ENCODE measurements around the gene NDRG3. TPM values are rescaled to one million over a fixed set of nuclear protein-coding genes. Genes with fewer than 3 reads are reported as not detected.

The NDRG3 gene
- total RNA-seq, 1 donor from 2014 or later, result 34.4 TPM

DNA sequence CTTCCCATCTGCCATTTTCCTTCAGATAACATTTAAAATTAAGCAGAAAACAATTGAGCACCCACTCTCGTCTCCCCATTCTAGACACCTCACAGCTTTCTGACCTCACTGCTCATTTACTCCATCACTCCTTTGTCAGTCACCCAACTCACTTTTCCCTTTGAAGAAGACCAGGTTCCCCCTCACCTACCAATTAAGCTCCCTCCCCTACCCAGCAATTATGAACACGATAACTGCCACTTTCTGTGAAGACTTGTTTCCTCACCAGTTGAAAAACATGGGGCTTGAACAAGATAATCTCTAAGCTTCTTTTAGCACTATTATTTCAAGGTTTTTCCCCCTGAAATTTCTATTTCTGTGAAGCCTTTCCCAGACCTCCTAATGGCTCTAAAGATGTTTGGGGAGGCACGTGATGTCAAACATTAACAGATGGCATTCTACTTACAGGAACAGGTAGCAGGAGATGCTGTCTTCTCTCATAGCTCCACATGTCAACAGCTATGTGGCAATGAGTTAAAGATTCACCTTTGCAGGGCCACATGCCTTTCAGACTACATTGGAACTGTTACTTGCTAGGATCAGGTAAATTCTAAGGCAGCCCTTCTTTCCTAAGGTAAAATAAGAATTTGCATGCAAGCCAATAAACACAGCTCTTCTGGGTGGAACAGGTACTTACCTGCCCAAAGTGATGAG lies 75.1 kb downstream of the NDRG3 start:
- Histone ChIP-seq H3K9me3 (replicated peaks) (no peaks in the 10 kb centered on the region), H3K36me3 (peaks cover 75% of the 10 kb centered on the region), H3K4me1 (no peaks in the 10 kb centered on the region), H3K27ac (replicated peaks) (no peak overlapping the region), H3K27me3 (ENCODE audit: low read depth) (no peaks in the 10 kb centered on the region), H3K4me3 (no peak overlapping the region)
- intact Hi-C loops (cut with micrococcal nuclease), result no loop called here
- no peak for DNase-seq
- TF ChIP-seq, protein P1, sequence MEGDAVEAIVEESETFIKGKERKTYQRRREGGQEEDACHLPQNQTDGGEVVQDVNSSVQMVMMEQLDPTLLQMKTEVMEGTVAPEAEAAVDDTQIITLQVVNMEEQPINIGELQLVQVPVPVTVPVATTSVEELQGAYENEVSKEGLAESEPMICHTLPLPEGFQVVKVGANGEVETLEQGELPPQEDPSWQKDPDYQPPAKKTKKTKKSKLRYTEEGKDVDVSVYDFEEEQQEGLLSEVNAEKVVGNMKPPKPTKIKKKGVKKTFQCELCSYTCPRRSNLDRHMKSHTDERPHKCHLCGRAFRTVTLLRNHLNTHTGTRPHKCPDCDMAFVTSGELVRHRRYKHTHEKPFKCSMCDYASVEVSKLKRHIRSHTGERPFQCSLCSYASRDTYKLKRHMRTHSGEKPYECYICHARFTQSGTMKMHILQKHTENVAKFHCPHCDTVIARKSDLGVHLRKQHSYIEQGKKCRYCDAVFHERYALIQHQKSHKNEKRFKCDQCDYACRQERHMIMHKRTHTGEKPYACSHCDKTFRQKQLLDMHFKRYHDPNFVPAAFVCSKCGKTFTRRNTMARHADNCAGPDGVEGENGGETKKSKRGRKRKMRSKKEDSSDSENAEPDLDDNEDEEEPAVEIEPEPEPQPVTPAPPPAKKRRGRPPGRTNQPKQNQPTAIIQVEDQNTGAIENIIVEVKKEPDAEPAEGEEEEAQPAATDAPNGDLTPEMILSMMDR (IDR thresholded peaks at IDR 0.05; ENCODE audit: borderline replicate concordance), result no peak

DNA sequence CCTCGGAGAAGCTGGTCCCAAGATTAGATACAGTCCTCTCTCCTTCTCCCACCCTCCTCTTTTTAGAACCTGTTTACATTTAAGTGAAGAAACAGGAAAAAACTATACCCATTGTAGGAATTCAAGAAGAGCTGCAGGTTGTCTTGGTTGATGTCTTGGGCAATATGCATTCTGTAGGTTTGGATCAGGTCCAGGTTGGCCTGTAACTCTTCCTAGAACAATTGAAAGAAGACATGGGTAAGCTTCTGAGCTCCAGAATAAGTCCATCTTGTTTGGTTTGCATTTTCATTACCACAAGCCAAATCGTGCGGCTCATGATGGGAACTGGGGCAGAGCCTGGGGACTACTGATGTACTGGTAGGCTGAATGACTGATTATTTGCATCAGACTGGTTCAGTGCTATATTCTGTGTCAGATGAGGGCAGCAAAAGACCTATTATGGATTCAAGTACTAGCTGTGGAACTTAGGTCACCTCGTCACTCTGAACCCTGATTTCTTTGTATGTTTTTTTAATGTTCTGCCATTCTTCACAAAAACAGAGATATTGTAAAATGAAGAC lies 79.6 kb downstream of the NDRG3 start:
- intact Hi-C loops (cut with micrococcal nuclease), result loop anchor here (10.0 kb wide), 1 partner anchor 219 kb away; no protein-coding TSS in a partner anchor
- Histone ChIP-seq H3K4me1 (no peaks in the 10 kb centered on the region), H3K36me3 (peaks cover 85% of the 10 kb centered on the region), H3K4me3 (no peak overlapping the region), H3K27ac (replicated peaks) (no peak overlapping the region), H3K27me3 (ENCODE audit: low read depth) (no peaks in the 10 kb centered on the region), H3K9me3 (replicated peaks) (no peaks in the 10 kb centered on the region)
- no peak for DNase-seq
- TF ChIP-seq, protein P1 (IDR thresholded peaks at IDR 0.05; ENCODE audit: borderline replicate concordance), result peak; percentile 33

DNA sequence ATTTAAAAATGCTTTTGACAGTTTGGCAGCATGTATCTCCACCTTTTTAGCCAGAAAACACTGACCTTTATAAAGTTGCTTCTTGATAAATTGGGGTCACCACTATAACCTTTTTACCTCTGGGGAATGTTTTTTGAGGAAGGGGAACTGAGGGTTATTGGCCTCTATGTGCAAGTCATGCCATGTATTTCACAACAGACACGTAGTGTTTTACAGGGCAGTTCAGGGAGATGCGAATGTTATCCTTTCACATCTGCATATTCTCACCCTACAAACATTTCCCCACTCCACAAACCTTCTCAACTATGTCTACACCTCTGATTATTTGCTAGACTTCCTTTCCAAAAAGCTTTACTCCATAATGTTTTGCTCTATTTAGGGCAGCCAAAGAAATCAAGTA lies 82.9 kb downstream of the NDRG3 start:
- H3K4me1 ChIP-seq, result no peaks in the 10 kb centered on the region
- H3K36me3 ChIP-seq, result peaks cover 89% of the 10 kb centered on the region
- no peaks in the 10 kb centered on the region for H3K9me3 ChIP-seq (replicated peaks)
- TF ChIP-seq, protein P1 (IDR thresholded peaks at IDR 0.05; ENCODE audit: borderline replicate concordance), result no peak
- H3K4me3 ChIP-seq, result no peak overlapping the region
- intact Hi-C loops (cut with micrococcal nuclease), result loop anchor here (10.0 kb wide), 1 partner anchor 222 kb away; no protein-coding TSS in a partner anchor
- no peaks in the 10 kb centered on the region for H3K27me3 ChIP-seq (ENCODE audit: low read depth)
- no peak for DNase-seq
- no peak overlapping the region for H3K27ac ChIP-seq (replicated peaks)

DNA sequence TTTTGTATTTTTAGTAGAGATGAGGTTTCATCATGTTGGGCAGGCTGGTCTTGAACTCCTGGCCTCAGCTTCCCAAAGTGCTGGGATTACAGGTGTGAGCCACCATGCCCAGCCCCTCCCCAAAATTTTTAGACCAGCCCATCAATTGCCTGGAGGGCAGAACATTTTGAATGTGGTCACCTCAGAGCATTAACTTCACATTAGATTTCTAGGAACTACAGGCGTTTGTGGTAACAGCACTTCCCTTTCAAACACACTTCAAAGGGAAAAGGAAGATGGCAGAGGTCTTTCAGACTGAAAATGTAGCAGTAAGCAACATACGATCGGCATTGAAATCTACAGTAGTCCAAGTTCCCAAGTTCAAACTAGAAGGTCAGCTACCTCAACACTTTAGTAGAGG lies 87.6 kb downstream of the NDRG3 start:
- Histone ChIP-seq H3K9me3 (replicated peaks) (no peaks in the 10 kb centered on the region), H3K27me3 (ENCODE audit: low read depth) (no peaks in the 10 kb centered on the region), H3K27ac (replicated peaks) (no peak overlapping the region), H3K4me3 (no peak overlapping the region), H3K4me1 (peaks cover 10% of the 10 kb centered on the region), H3K36me3 (peaks cover 84% of the 10 kb centered on the region)
- TF ChIP-seq, protein P1 (IDR thresholded peaks at IDR 0.05; ENCODE audit: borderline replicate concordance), result no peak
- DNase-seq, result no peak
- intact Hi-C loops (cut with micrococcal nuclease), result no loop called here

DNA sequence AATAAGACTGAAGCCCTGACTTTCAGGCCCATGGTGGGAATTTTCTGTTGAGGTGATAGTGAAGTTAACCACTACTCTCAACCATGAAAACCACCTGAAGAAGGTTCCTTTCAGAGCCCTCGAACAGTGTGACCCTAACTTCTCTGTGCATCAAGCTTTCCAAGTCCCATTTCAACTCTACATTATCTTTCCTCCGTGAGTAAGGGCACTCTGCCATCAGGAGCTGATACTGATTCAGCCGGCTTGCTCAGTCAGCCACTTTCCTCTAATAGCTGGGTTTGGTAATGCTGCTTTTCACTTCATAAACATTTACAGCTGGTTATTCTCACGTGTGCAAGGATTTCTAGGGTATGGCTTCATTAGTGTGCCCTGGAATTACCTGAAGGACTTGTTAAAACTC lies 89.2 kb downstream of the NDRG3 start:
- TF ChIP-seq, protein P1 (IDR thresholded peaks at IDR 0.05; ENCODE audit: borderline replicate concordance), result no peak
- no peak for DNase-seq
- H3K27me3 ChIP-seq (ENCODE audit: low read depth), result no peaks in the 10 kb centered on the region
- intact Hi-C loops (cut with micrococcal nuclease), result no loop called here
- H3K9me3 ChIP-seq (replicated peaks), result no peaks in the 10 kb centered on the region
- peaks cover 82% of the 10 kb centered on the region for H3K36me3 ChIP-seq
- H3K27ac ChIP-seq (replicated peaks), result no peak overlapping the region
- no peak overlapping the region for H3K4me3 ChIP-seq
- peaks cover 10% of the 10 kb centered on the region for H3K4me1 ChIP-seq

Measured in left ventricle myocardium inferior (tissue), 1 donor.